SIG-M5 treated with dmso at 0.1 percent for 504 hours (cell line): Measurements from ENCODE around the gene KYNU.
"Not testable (repeated sequence)": the region's sequence is repeated elsewhere in the genome, so short reads cannot be mapped to it uniquely, and the experiment has no call there.

Source experiments
- DNase-seq: peaks from one replicate; lab custom pipeline; 2025; ENCODE audit not compliant: unreplicated experiment; lab: John Stamatoyannopoulos, UW

KYNU gene

GRCh38 chr2:143084462-143084861 is 207.0 kb downstream of the KYNU start:
- no peak for DNase-seq

GRCh38 chr2:143085125-143085784 is 207.8 kb downstream of the KYNU start:
- no peak for DNase-seq

DNA sequence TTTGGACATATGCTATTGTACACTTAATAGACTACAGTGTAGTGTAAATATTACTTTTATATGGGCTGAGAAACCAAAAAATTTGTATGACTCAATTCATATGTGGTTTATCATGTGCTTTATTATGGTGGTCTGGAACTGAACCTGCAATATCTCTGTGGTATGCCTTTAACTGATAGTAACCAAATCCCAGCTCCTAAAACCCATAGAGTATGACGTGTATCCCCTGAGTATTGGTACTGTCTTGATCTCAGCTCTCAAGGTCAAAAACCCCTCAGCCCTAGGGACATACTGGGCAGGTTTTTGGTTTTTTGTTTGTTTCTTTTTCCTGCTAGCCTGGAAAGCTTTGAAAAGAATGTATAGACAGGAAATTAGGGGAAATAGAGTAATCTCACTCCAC is 209.6 kb downstream of the KYNU start:
- no peak for DNase-seq

DNA sequence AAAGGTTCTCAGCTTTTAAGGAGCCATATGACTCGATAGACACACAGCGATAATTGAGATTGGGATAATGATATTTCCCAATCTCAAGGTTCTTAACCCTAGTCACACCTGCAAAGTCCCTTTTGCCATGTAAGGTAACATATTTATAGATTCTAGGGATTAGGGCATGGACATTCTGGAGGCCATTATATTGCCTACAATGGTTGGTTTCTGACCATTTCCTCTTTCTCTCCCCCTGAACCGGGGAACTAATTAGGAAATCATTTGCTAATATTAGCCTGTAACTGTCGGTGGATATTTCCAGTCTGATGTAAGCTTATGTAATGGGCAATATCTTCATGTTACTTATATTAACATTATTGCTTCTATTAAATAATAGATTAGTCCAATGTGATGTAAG is 210.9 kb downstream of the KYNU start:
- DNase-seq: peak; percentile 26

DNA sequence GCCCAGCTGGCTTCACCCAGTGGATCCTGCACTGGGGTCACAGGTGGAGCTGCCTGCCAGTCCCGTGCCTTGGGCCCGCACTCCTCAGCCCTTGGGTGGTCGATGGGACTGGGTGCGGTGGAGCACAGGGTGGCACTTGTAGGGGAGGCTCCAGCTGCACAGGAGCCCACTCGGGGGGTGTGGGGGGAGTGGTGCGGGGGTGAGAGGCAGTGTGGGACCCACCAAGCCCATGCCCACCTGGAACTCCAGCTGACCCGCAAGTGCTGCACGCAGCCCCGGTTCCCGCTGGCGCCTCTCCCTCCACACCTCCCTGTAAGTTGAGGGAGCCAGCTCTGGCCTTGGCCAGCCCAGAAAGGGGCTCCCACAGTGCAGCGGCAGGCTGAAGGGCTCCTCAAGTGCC is 212.1 kb downstream of the KYNU start:
- not testable (repeated sequence) for DNase-seq
